SKM-1 (cell line): ENCODE measurements around the gene ANGPTL1.
"Not testable (repeated sequence)": the region's sequence is repeated elsewhere in the genome, so short reads cannot be mapped to it uniquely, and the experiment has no call there.

ENCODE experiments used
- DNase-seq: peaks from one replicate; lab custom pipeline; 2025; ENCODE audit not compliant: unreplicated experiment; lab: John Stamatoyannopoulos, UW

The ANGPTL1 gene

DNA sequence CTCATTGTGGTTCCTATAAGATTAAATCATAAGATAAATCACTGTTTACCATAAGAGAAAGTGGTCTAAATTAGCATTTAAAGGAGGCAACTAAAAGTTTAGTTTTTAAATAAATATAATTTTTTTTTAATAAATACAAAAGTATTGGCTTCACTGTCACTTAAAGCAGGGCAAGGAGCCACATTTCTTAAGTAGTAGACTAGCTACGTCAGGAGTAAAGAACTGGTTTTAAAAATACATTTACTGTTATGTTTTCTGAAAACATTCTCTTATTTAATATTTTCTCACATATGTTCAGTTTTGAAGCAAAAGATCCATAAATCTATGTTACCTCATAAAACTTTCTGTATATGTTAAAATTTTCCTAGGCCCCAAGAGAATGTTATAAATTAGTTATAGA, 2.2 kb downstream of the ANGPTL1 start:
- DNase-seq, result no peak

DNA sequence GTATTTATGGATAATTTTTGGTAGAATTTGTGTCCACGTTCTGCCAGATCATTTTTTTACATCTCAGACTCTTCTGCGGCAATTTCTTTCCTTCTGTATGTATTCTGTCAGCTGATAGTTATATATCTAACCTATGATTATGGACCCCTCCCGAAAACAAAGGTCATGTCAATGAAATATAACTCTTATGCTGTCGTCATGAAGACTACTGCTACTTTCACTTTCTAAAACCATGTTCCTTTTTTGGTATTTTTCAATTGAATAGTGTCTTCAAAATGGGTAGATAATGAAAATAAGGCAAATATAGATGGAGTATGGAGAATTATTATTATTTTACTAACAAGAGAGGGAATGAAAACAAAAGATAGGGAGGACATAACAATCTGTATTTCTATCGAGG, 3.2 kb downstream of the ANGPTL1 start:
- no peak for DNase-seq

- no peak for DNase-seq
Measured at GRCh38 chr1:178864326-178864725, 6.6 kb downstream of the ANGPTL1 start.

DNA sequence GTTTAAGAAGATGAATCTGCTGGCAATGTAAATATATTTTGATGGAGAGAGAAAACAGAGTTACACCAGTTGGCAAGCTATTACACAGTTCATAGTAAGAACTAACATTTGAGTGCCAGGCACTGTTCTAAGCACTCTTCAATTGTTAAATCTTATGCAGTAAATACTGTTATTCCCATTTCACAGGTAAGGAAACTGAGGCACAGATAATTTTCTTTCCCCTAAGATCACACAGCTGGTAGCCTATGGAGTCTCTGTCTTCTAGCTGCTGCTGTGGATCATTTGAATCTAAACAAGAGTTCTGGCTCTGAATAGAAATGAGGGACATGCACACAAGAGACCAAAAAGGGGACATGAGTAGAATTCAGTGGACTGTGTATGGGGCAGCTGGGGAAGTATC, 8.0 kb downstream of the ANGPTL1 start:
- no peak for DNase-seq

DNA sequence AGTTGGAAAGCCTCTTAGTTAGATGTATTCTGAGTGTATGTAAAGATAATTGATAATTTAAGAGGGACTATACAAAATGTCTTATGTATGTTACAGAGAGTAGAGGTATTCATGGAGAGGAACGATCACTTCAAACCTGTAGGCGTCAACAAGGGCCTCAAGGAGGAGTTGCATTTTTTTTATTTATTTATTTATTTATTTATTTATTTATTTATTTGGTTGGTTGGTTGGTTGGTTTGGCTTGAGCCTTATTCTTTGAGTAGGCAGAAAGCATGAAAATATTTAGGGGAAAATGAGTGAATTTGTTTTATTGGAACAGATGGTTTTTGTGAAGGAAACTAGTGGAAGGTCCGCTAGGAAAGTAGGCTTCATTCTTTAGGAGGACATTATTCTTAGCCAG, 8.5 kb downstream of the ANGPTL1 start:
- DNase-seq, result no peak

- DNase-seq, result no peak
Measured at GRCh38 chr1:178857126-178857525, 13.8 kb downstream of the ANGPTL1 start.

GRCh38 chr1:178849918-178850317, 21.0 kb downstream of the ANGPTL1 start:
- no peak for DNase-seq

GRCh38 chr1:178847919-178848318, 23.0 kb downstream of the ANGPTL1 start:
- not testable (repeated sequence) for DNase-seq

GRCh38 chr1:178847396-178847849, 23.5 kb downstream of the ANGPTL1 start:
- DNase-seq, result no peak

- no peak for DNase-seq
Measured at GRCh38 chr1:178846306-178846705, 24.6 kb downstream of the ANGPTL1 start.

GRCh38 chr1:178844436-178844835, 26.4 kb downstream of the ANGPTL1 start:
- DNase-seq, result no peak

- DNase-seq, result no peak
Measured at GRCh38 chr1:178825167-178825566, 45.7 kb downstream of the ANGPTL1 start.

DNA sequence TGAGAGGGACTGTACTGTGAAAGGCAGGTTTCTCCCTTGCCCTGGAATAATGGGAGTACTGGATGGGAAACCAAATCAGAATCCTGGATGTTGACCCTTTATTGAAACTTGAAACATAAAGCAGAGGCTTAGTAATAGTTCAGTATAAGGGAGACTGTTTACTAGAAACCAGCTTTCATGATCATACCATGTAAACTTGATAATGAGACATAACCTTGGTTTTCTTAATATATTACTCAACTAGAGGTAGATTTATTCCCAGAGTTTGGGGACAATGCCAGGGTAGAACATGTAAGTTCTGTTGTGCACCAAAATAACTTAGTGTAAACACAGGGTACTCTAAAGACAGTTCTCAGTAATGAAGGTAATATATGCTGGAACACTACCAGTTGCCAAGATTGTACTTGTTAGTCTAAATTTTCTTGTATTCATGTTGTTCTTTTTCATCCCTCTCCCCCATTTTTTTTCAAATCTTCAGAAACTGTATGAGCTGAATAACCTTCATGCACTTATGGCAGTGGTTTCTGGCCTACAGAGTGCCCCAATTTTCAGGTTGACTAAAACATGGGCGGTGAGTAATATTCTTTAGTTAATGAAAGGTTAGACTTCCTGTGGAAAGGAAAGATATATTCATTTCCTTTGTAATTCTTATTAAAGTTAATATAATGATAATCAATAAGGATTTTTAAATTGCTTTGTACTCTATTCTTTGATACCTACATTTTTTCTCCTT, 49.6 kb downstream of the ANGPTL1 start:
- no peak for DNase-seq

- no peak for DNase-seq
Measured at GRCh38 chr1:178819123-178819522, 51.8 kb downstream of the ANGPTL1 start.

DNA sequence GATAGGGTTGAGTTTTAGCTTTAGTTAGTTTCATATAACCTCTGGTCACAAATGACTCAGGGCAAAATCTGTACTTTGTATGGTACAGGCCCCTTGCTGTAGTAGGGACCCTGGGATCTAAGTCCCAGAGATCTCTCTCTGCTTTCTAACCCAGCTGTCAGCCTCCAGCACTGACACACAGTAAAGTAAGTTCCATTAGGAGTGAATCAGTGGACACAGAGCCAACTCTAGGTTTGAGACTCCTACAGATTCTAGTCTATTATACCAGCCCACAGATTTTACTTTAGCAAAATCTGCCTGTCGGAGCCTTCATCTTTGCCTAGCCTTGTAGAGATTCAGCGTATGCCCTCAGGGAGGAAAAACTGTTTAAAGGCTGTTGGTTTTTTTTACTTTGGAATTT, 52.5 kb downstream of the ANGPTL1 start:
- no peak for DNase-seq

- no peak for DNase-seq
Measured at GRCh38 chr1:178810585-178810984, 60.3 kb downstream of the ANGPTL1 start.

- DNase-seq, result no peak
Measured at GRCh38 chr1:178808529-178808928, 62.3 kb downstream of the ANGPTL1 start.

- no peak for DNase-seq
Measured at GRCh38 chr1:178806665-178807300, 64.1 kb downstream of the ANGPTL1 start.

GRCh38 chr1:178802873-178803272, 68.0 kb downstream of the ANGPTL1 start:
- no peak for DNase-seq
